ENCODE measurements around the gene DPH7. TPM values are rescaled to one million over a fixed set of nuclear protein-coding genes. Genes with fewer than 3 reads are reported as not detected.

Gene DPH7
- total RNA-seq, 1 donor from 2014 or later: 37.6 TPM

DNA sequence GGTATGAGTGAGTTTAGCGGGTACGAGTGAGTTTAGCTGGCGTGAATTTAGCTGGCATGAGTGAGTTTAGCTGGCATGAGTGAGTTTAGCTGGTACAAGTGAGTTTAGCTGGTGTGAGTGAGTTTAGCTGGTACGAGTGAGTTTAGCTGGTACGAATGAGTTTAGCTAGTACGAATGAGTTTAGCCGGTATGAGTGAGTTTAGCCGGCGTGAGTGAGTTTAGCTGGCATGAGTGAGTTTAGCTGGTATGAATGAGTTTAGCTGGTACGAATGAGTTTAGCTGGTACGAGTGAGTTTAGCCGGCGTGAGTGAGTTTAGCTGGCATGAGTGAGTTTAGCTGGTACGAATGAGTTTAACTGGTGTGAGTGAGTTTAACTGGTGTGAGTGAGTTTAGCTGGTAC, 69.5 kb downstream of the DPH7 start:
- TF ChIP-seq, protein P1, sequence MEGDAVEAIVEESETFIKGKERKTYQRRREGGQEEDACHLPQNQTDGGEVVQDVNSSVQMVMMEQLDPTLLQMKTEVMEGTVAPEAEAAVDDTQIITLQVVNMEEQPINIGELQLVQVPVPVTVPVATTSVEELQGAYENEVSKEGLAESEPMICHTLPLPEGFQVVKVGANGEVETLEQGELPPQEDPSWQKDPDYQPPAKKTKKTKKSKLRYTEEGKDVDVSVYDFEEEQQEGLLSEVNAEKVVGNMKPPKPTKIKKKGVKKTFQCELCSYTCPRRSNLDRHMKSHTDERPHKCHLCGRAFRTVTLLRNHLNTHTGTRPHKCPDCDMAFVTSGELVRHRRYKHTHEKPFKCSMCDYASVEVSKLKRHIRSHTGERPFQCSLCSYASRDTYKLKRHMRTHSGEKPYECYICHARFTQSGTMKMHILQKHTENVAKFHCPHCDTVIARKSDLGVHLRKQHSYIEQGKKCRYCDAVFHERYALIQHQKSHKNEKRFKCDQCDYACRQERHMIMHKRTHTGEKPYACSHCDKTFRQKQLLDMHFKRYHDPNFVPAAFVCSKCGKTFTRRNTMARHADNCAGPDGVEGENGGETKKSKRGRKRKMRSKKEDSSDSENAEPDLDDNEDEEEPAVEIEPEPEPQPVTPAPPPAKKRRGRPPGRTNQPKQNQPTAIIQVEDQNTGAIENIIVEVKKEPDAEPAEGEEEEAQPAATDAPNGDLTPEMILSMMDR (IDR thresholded peaks at IDR 0.05): no peak

DNA sequence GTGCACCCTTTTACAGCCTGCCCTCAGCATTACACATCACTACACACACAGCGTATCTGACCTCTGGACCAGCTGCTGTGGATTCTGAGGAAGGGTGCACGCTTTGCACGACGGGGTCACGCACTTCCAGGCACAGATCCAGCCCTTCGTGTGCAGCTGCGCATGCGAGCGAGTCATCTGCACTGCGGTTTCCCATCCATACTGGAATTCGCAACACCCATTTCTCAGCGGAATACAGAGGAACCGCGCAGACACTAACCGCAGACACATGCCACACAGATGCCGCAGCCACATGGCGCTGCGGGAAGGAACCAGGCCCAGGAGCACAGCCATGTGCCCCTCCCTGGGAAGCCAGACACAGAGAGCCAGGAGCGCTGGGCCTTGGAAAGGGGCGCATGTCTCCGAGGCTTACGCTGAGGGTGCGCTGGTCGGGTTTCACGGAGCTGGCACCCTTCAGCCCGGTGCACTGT, 72.0 kb downstream of the DPH7 start:
- H3K36me3 Mint-ChIP-seq: peaks cover 12% of the 10 kb centered on the region
- H3K27me3 Mint-ChIP-seq (ENCODE audit: insufficient read depth, low read depth): peaks cover 15% of the 10 kb centered on the region
- H3K27me3 ChIP-seq: no peaks in the 10 kb centered on the region

More for the DNA sequence above, 69.5 kb downstream of the DPH7 start:
- Mint-ChIP-seq H3K27ac (no peak overlapping the region), H3K27me3 (ENCODE audit: insufficient read depth, low read depth) (peaks cover 6% of the 10 kb centered on the region), H3K4me1 (peaks cover 8% of the 10 kb centered on the region), H3K36me3 (peaks cover 8% of the 10 kb centered on the region), H3K4me3 (no peak overlapping the region), H3K9me3 (peaks cover 12% of the 10 kb centered on the region)
- no peak overlapping the region for H2AFZ ChIP-seq (replicated peaks)
- H4K20me1 ChIP-seq (ENCODE audit: low read depth): no peaks in the 10 kb centered on the region
- no peaks in the 10 kb centered on the region for H3K36me3 ChIP-seq
- DNase-seq (ENCODE audit: low spot score): no peak
- no peaks in the 10 kb centered on the region for H3F3A ChIP-seq (ENCODE audit: low read depth)
- no peak overlapping the region for H3K4me2 ChIP-seq
- H3K27me3 ChIP-seq: no peaks in the 10 kb centered on the region
- no peaks in the 10 kb centered on the region for H3K79me2 ChIP-seq (ENCODE audit: low read depth)
- H3K4me1 ChIP-seq: no peaks in the 10 kb centered on the region
- no peaks in the 10 kb centered on the region for H3K9me3 ChIP-seq (ENCODE audit: low read depth)
- no peak overlapping the region for H3K27ac ChIP-seq
- H3K4me3 ChIP-seq: no peak overlapping the region
- H3K9ac ChIP-seq: no peak overlapping the region

DNA sequence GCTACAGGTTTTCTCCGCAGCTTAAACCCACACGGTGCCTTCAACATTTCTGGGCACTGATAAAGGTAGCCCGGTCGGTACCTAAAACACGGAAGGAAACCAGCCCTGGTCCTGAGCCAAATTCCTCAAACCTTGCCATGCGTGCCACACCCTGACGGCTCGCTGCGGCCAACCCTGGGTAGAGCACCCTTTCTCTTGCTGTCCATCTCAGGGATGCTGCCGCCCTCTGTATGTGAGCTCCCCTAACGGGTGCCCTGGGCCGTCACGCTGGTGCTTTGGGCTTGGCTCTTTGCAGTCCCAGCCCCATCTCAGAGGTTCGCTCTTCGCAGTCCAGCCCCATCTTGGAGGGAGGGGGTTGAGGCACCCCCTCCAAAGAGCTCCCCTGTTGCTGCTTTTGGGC, 72.5 kb downstream of the DPH7 start:
- peaks cover 11% of the 10 kb centered on the region for H3F3A ChIP-seq (ENCODE audit: low read depth)
- Mint-ChIP-seq H3K27ac (no peak overlapping the region), H3K4me1 (peaks cover 4% of the 10 kb centered on the region), H3K4me3 (no peak overlapping the region), H3K27me3 (ENCODE audit: insufficient read depth, low read depth) (peaks cover 15% of the 10 kb centered on the region), H3K36me3 (peaks cover 12% of the 10 kb centered on the region), H3K9me3 (peaks cover 24% of the 10 kb centered on the region)
- H3K79me2 ChIP-seq (ENCODE audit: low read depth): no peaks in the 10 kb centered on the region
- no peak overlapping the region for H3K27ac ChIP-seq
- TF ChIP-seq EZH2phosphoT487 (IDR thresholded peaks at IDR 0.05) (no peak), EZH2 (IDR thresholded peaks at IDR 0.05) (no peak)
- TF ChIP-seq, protein P1 (IDR thresholded peaks at IDR 0.05): no peak
- H3K9me3 ChIP-seq (ENCODE audit: low read depth): no peaks in the 10 kb centered on the region
- no peaks in the 10 kb centered on the region for H3K27me3 ChIP-seq
- no peak overlapping the region for H3K9ac ChIP-seq
- no peak overlapping the region for H2AFZ ChIP-seq (replicated peaks)
- no peaks in the 10 kb centered on the region for H4K20me1 ChIP-seq (ENCODE audit: low read depth)
- no peak overlapping the region for H3K4me2 ChIP-seq
- DNase-seq (ENCODE audit: low spot score): no peak
- no peak overlapping the region for H3K4me3 ChIP-seq
- H3K4me1 ChIP-seq: no peaks in the 10 kb centered on the region
- H3K36me3 ChIP-seq: no peaks in the 10 kb centered on the region

More for the DNA sequence above, 72.0 kb downstream of the DPH7 start:
- no peak overlapping the region for H3K9ac ChIP-seq
- no peak overlapping the region for H3K27ac ChIP-seq
- Mint-ChIP-seq H3K9me3 (peaks cover 23% of the 10 kb centered on the region), H3K4me1 (peaks cover 5% of the 10 kb centered on the region), H3K4me3 (no peak overlapping the region), H3K27ac (no peak overlapping the region)
- TF ChIP-seq, protein P1 (IDR thresholded peaks at IDR 0.05): no peak
- TF ChIP-seq EZH2 (IDR thresholded peaks at IDR 0.05) (no peak), EZH2phosphoT487 (IDR thresholded peaks at IDR 0.05) (no peak)
- peaks cover 11% of the 10 kb centered on the region for H3F3A ChIP-seq (ENCODE audit: low read depth)
- H3K9me3 ChIP-seq (ENCODE audit: low read depth): no peaks in the 10 kb centered on the region
- no peaks in the 10 kb centered on the region for H4K20me1 ChIP-seq (ENCODE audit: low read depth)
- no peaks in the 10 kb centered on the region for H3K36me3 ChIP-seq
- DNase-seq (ENCODE audit: low spot score): no peak
- H3K4me3 ChIP-seq: no peak overlapping the region
- no peak overlapping the region for H3K4me2 ChIP-seq
- H3K79me2 ChIP-seq (ENCODE audit: low read depth): no peaks in the 10 kb centered on the region
- H2AFZ ChIP-seq (replicated peaks): no peak overlapping the region
- no peaks in the 10 kb centered on the region for H3K4me1 ChIP-seq
